GM21528 (cell line): ENCODE data around the gene TPT1.
"Not testable (repeated sequence)": the region's sequence is repeated elsewhere in the genome, so short reads cannot be mapped to it uniquely, and the experiment has no call there.

Experiments
- ATAC-seq: cut with Tn5 transposase; IDR thresholded peaks from one replicate; pipeline ENCODE4 v1.9.1; 2021; ENCODE audit warnings: mild to moderate bottlenecking, moderate library complexity; ENCODE audit not compliant: unreplicated experiment, low FRiP score

TPT1 gene

DNA sequence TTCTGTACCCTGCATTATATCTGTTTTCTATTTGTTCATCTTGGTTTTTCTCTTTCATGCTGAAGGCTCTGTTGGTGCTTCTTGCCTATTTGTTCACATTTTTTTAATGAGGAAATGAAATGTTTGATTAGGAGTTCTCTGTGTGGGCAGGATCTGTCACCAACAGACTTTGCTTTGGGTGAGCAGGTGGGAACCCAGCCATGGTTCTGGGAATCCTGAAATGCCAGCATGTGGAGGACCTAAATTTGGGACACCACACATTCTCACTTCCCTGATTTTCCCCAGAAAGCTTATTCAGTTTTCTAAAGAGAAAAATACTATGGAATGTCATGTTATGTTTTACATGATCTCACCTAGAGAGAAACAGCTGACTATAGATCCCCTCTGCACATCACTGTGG lies 34.0 kb downstream of the TPT1 start:
- no peak for ATAC-seq

DNA sequence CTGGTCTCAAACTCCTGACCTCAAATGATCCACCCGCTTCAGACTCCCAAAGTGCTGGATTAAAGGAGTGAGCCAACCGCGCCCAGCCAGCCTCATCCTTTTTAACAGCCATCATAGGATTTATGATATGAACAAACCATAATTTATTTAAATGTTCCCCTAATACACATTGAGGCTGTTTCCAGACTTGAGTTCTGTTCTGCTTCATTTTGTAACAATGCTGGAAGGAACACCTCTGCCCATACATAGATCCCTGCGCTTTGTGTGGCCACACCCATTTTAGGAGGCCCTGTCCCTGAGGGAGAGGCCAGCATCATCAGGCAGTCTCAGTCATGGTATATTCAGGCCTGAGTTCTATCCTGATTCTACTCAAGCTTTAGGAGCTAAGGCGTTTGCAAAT lies 35.9 kb downstream of the TPT1 start:
- ATAC-seq: no peak

DNA sequence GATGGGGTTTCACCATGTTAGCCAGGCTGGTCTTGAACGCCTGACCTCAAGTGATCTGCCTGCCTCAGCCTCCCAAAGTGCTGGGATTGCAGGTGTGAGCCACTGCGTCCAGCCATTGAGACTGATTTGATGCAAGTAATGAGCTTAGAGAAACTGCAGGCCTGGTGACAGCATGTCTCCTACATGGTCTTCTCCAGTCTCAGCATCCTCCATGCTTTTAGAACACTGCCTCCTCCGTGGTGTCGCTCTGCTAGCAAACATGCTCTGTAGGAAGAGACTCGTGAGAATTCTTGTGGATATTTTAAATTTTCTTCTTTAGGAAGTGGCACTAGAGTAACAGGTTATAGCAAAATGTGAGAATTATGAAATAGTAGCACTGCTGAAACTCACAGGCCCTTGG lies 37.1 kb downstream of the TPT1 start:
- ATAC-seq: no peak

DNA sequence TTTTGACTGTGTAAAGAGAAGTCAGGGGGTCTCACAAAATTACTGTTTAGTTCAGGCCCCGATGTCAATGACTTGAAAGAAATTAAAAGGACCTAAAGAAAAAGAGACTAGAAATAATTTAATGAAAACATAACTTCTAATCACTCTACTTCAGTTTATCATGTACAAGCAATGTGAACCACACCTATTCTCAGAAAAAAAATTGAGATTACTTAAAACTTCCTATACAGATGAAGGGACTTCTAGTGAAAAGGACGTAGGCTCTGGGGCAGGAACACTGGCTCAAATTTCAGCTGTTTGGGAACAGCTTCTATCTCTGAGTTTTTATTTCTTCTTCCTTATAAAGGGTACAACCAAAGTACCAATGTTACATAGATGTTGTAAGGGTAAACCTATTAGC lies 38.0 kb downstream of the TPT1 start:
- no peak for ATAC-seq

DNA sequence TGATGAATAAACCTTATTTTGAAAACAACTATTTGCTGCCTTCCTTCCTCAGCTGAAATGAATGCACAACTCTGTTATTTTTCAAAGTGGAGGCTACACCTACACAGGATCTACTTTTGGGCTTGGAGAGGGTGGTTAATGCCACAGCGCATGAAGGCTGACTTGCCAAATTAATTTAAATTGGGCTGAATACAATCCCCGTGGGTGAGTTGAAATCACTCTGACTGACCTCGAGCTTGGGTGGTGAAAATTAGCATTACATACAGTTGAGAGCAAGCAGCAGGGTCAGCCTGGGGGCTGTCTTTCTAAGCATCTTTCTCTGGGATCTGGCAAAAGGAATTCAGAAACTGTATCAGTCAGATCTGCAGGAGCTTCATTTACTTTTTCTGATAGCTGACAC lies 38.5 kb downstream of the TPT1 start:
- ATAC-seq: no peak

DNA sequence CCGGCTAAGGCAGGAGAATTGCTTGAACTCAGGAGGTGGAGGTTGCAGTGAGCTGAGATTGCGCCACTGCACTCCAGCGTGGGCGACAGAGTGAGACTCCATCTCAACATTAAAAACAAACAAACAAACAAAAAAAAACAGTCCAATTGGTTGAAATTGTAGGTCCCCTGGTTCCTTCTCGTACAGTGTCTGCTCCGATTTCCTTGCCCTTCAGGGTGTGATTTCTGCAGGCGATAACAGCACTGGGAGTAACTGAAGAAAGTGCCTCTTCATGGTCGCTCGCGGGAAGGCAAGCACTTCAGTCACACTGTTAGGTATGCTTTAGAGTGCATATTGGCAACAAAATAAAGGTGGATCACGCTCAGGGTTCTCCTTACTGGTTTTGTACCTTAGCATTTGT lies 39.7 kb downstream of the TPT1 start:
- no peak for ATAC-seq

- no peak for ATAC-seq
Measured at GRCh38 chr13:45300190-45300985, 40.6 kb downstream of the TPT1 start.

GRCh38 chr13:45299194-45299593 lies 41.8 kb downstream of the TPT1 start:
- no peak for ATAC-seq

DNA sequence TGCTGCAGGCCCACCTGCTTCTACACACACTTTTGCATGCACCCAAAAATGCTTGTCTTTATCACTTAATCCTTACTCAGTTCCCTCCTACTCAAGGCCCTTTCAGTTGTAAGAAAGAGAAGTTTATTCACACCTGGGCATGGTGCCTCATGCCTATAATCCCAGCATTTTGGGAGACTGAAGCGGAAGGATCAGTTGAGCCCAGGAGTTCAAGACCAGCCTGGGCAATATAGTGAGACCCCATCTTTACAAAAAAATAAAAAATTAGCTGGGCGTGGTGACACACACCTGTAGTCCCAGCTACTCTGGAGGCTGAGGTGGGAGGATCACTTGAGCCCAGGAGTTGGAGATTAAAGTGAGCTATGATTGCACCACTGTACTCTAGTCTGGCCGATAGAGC lies 42.4 kb downstream of the TPT1 start:
- ATAC-seq: not testable (repeated sequence)

- ATAC-seq: no peak
Measured at GRCh38 chr13:45298206-45298505, 42.8 kb downstream of the TPT1 start.

DNA sequence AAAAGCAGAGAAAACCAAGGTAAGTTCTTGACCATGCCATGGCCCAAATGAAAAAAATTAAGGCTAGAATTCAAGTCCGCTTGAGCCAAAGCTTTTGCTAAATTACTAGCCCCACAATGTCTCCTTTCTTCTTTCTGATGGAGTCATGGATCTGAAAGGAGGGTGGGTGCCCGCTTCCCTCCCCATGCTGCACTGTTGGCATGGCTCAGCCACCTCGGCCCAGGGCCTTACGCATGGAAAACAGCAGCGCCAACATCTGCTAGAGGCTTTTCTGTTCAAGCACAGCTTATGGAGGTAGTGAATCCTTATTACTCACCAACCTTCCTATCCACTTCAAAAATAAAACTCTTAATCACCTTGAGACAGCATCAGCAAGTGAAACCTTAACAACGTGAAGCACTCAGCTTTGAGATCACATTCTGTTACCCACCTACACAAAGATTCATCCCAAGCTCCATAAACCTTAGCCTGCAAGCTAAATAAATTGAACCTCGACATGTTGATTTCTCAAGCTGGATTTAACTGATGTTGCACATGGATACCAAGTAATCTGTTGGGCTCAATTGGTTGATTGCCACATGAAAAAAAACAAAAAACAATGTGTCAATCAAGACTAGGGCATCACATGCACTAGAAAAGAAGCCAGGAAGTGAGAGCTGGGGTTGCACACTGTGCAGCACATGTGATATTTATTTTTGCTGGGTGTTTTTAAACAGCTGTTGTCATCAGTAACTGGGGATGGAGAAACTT lies 43.4 kb downstream of the TPT1 start:
- ATAC-seq: no peak

DNA sequence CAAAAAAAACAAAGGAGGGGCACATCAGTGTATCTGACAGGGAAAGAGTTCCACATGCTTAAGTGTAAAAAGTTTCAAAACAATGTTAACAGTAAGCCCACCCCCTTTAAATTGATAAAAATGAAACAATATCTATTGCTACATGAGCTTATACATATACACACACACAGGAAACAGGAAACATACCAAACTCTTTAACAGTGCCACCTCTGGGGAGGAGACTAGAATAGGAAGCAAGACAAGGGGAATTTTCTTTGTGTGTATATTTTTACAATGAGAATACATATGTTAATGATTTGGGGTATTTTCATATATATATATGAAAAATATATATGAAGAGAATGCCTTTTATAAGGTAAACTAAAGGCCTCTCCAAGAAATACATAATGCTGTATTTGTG lies 44.7 kb downstream of the TPT1 start:
- ATAC-seq: no peak

DNA sequence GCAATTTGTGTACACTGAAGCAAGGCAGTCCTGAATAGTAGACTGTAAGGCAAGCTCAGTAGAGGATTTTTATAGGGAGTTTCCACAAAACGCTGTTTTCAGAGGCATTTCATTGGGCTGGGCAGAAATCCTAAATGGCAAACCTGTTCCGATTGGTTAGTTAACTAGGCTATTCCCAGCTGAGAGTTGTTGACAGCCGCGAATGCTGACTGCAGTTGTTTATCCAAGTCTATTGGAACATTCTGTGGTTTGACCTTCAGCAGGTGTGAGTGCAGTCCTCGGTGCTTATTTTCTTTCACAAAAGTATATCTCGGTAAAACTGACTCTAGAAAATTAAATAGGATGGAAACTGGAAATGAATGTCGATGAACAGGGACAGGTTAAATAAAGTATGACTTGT lies 45.4 kb downstream of the TPT1 start:
- no peak for ATAC-seq

DNA sequence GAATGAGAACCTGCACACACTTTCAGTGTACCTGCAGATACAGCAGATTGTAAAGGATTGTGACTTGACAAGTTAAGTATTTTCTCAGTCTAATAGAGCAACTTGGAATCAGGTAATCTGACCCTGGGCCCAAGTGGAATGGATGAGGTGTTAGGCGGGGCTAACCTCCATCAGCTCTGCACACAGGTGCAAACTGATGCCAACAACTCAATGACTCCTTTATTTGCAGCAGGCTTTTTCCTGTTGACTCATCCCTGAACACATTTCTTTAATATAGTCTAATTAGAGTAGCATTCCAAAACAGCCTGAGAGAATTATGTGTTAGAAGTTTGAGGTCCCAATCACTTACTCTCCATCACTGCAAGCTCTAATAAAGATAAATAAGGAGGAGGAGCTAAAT lies 48.8 kb downstream of the TPT1 start:
- no peak for ATAC-seq

- ATAC-seq: no peak
Measured at GRCh38 chr13:45289936-45290563, 50.9 kb downstream of the TPT1 start.
